Activated naive CD8-positive, alpha-beta T cell treated with anti-CD3 and anti-CD28 coated beads for 36 hours (primary cell): ENCODE data around the gene URM1. TPM values are rescaled to one million over a fixed set of nuclear protein-coding genes. Genes with fewer than 3 reads are reported as not detected.

ENCODE experiments used
- DNase-seq: peaks from one replicate; pipeline ENCODE4 v3.0.0; 2021
- H3K27ac Mint-ChIP-seq: one replicate; pipeline ENCODE4 v1.8.0; 2022; ENCODE audit warnings: mild to moderate bottlenecking, moderate library complexity, mixed read lengths
- H3K27me3 Mint-ChIP-seq: one replicate; pipeline ENCODE4 v1.8.0; 2022; ENCODE audit warnings: mild to moderate bottlenecking, mixed read lengths
- H3K36me3 Mint-ChIP-seq: one replicate; pipeline ENCODE4 v1.8.0; 2021; ENCODE audit warnings: mild to moderate bottlenecking, mixed read lengths
- H3K4me1 Mint-ChIP-seq: one replicate; pipeline ENCODE4 v1.8.0; 2021; ENCODE audit warnings: mixed read lengths
- H3K4me3 Mint-ChIP-seq: one replicate; pipeline ENCODE4 v1.8.0; 2022; ENCODE audit warnings: mild to moderate bottlenecking, moderate library complexity, mixed read lengths
- H3K9me3 Mint-ChIP-seq: one replicate; pipeline ENCODE4 v1.8.0; 2022; ENCODE audit warnings: mixed read lengths
- total RNA-seq, 2 experiments: library from RNA; stranded (reverse); gene quantifications; one replicate each; pipeline ENCODE4 v1.2.3, GENCODE V29; 2021

Gene URM1
- total RNA-seq, 2 experiments from 2014 or later: 81.7 to 85.6 TPM

GRCh38 chr9:128389395-128390149, 18.4 kb downstream of the URM1 start:
- Mint-ChIP-seq H3K36me3 (peaks cover 12% of the 10 kb centered on the region), H3K4me1 (no peaks in the 10 kb centered on the region), H3K4me3 (no peak overlapping the region), H3K9me3 (no peaks in the 10 kb centered on the region), H3K27me3 (no peaks in the 10 kb centered on the region), H3K27ac (no peak overlapping the region)
- no peak for DNase-seq

DNA sequence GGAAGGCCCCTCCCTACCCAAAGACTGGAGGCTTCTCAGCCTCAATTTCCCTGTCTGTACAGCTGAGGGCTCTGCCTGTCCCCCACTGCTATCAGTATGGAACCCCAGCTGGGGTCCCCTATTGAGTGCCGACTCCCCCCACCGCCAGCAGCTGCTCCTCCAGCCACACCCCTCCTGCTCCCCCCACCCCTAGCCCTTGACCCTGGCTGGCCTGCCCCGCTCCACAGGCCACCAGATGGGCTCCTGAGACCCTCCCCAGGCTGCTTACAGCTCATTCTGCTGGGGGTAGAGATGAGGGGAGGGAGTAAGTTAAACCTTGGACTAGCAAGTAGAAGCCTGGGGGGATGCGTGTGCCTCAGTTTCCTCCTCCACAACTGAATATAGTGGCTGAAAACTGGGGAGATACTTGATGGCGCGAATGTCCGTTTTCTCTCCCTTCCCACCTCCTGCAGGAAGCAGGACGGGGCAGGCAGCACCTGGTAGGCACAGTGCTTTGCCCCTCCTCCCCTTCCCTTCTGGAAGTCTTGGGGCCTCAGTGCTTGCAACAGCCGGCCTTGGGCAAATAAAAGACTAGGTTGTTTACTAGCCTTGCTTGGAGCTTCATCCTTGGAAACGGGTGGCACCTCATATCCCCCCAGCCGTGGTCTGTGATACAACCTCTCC, 19.1 kb downstream of the URM1 start:
- no peak for DNase-seq
- Mint-ChIP-seq H3K27me3 (no peaks in the 10 kb centered on the region), H3K27ac (no peak overlapping the region), H3K4me1 (no peaks in the 10 kb centered on the region), H3K9me3 (no peaks in the 10 kb centered on the region), H3K4me3 (no peak overlapping the region), H3K36me3 (peaks cover 12% of the 10 kb centered on the region)

DNA sequence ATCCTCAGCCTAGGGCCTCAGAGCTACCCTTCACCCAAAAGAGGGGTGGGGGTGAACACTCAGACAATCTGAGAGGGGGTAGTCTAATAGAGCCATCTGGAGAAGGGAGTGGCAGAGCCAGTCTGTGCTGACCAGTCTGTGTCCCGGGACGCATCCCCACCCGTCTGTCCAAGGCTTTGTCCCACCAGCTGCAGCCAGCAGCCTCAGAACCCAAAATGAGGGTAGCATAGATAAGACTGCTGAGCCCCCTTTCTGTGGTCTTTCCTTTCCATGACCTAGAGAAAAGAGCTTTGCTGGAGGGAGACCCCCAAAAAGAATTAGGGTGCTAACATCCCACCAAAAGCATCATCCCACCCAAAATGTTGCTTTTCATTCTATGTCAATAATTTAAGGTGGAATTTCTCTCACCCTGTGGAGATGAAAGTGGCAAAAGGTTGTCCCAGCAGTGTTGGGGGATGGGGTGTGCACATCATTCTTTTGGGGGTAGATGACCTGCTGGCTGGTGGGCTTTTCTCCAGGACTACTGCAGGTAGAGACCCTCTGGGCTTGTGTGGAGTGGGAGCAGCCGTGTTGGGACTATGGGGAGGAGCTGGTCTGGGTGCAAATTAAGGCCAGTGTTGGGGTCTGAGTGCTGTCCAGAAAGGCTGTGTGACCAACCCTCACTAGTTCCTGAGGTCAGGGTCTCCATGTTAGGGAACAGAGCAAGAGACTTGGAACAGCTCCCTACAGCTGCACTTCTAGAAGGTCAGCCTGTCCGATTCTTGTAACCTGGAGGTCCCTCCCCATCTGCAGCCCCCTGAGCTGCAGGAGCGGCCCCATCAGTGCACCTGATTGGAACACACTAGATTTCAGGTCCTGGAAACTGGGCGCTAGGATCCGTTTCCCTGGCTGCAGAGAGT, 19.9 kb downstream of the URM1 start:
- Mint-ChIP-seq H3K36me3 (peaks cover 12% of the 10 kb centered on the region), H3K27me3 (no peaks in the 10 kb centered on the region), H3K9me3 (no peaks in the 10 kb centered on the region), H3K4me3 (no peak overlapping the region), H3K4me1 (no peaks in the 10 kb centered on the region), H3K27ac (no peak overlapping the region)
- no peak for DNase-seq

DNA sequence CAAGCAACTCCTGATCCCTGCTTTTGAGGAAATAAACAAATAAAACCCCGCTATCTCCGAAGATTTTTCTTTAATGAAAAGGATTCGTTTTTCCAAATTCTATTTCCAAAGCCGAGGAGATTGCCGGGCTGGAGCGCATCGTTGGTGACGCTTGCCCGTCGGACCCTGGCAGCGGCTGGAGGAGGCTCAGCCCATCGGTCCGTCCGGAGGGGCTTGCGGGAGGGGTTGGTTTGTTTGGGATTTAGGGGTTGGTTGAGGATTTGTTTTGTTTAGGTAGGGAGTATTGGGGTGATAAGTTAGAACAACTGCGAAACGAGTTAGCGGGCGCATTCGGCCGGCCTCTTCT, 20.8 kb downstream of the URM1 start:
- DNase-seq: no peak
- H3K27ac Mint-ChIP-seq: no peak overlapping the region
- H3K4me1 Mint-ChIP-seq: peaks cover 2% of the 10 kb centered on the region
- no peak overlapping the region for H3K4me3 Mint-ChIP-seq
- H3K9me3 Mint-ChIP-seq: no peaks in the 10 kb centered on the region
- H3K27me3 Mint-ChIP-seq: peaks cover 5% of the 10 kb centered on the region
- peaks cover 12% of the 10 kb centered on the region for H3K36me3 Mint-ChIP-seq

- Mint-ChIP-seq H3K36me3 (peaks cover 12% of the 10 kb centered on the region), H3K4me3 (no peak overlapping the region), H3K27ac (no peak overlapping the region), H3K9me3 (no peaks in the 10 kb centered on the region), H3K27me3 (peaks cover 11% of the 10 kb centered on the region), H3K4me1 (peaks cover 4% of the 10 kb centered on the region)
- no peak for DNase-seq
Measured at GRCh38 chr9:128392302-128393144, 21.3 kb downstream of the URM1 start.

- Mint-ChIP-seq H3K4me3 (no peak overlapping the region), H3K36me3 (peaks cover 9% of the 10 kb centered on the region), H3K4me1 (peaks cover 4% of the 10 kb centered on the region)
Measured at GRCh38 chr9:128393145-128393775, 22.1 kb downstream of the URM1 start.

DNA sequence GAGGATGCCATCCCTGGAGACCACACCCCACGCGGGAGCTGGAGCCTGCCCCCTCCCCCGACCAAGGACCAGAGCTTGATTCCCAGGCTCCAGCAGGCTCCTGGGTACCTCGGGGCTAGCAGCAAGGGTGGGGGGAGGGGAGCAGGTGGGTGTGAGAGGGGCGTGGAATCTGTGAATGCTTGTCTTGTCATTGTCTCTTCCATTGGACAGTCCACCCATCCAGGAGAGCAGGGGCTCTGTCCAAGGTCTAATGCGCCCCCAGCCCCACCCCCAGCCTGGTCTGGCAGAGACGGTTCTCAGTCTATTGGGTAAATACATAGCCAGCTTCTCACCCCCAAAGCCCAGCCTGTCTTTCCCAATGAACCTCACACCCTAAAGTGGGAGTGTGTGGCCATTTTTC, 22.8 kb downstream of the URM1 start:
- Mint-ChIP-seq H3K27me3 (peaks cover 16% of the 10 kb centered on the region), H3K36me3 (peaks cover 8% of the 10 kb centered on the region), H3K9me3 (no peaks in the 10 kb centered on the region), H3K27ac (no peak overlapping the region), H3K4me3 (no peak overlapping the region), H3K4me1 (peaks cover 4% of the 10 kb centered on the region)
- DNase-seq: no peak

More at GRCh38 chr9:128393145-128393775, 22.1 kb downstream of the URM1 start:
- DNase-seq: no peak
- peaks cover 16% of the 10 kb centered on the region for H3K27me3 Mint-ChIP-seq
- H3K9me3 Mint-ChIP-seq: no peaks in the 10 kb centered on the region
- H3K27ac Mint-ChIP-seq: no peak overlapping the region

DNA sequence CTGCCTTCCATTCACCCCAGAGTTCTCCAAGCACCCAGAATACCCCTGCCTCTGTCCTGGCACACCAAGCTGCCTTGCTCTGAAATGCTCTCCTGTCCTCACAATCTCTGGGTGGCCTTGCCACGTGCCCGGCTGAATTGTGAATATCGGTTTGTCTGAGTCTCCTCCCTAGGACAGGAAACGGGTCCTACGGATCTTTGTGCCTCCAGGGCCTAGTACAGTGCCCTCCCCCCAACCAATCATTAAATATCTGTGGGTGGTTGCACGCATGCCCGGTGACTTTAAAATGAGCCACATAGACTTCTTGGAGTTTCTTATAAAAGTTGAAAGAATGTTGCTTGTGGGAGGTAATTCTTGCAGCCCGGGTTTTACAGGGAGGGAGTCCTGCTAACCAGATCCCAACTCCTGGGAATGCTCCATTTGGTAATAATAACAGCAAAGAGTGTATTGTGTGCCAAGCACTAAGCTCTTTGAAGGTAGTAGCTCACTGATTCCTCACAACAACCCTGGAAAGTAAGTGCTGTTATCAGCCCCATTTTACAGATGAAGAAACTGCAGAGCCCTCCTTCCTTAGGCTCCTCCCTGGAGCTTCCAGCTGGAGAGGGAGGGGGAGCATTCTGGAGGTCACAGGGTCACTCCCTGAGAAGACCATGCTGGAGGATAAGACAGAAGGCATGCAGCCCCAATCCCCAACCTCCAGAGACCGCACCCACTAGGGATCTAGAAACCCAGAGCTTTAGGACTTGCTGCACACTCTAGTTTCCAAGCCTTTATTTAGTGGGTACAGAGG, 23.4 kb downstream of the URM1 start:
- no peaks in the 10 kb centered on the region for H3K9me3 Mint-ChIP-seq
- DNase-seq: no peak
- H3K4me1 Mint-ChIP-seq: peaks cover 4% of the 10 kb centered on the region
- no peak overlapping the region for H3K27ac Mint-ChIP-seq
- no peak overlapping the region for H3K4me3 Mint-ChIP-seq
- H3K27me3 Mint-ChIP-seq: peaks cover 16% of the 10 kb centered on the region
- peaks cover 6% of the 10 kb centered on the region for H3K36me3 Mint-ChIP-seq

GRCh38 chr9:128396970-128397613, 25.9 kb downstream of the URM1 start:
- H3K9me3 Mint-ChIP-seq: no peaks in the 10 kb centered on the region
- H3K27ac Mint-ChIP-seq: no peak overlapping the region

GRCh38 chr9:128397831-128398230, 26.7 kb downstream of the URM1 start:
- DNase-seq: no peak
- no peak overlapping the region for H3K27ac Mint-ChIP-seq
- no peak overlapping the region for H3K4me3 Mint-ChIP-seq
- H3K36me3 Mint-ChIP-seq: no peaks in the 10 kb centered on the region
- H3K4me1 Mint-ChIP-seq: peaks cover 4% of the 10 kb centered on the region
- peaks cover 18% of the 10 kb centered on the region for H3K27me3 Mint-ChIP-seq
- H3K9me3 Mint-ChIP-seq: no peaks in the 10 kb centered on the region

More at GRCh38 chr9:128396970-128397613, 25.9 kb downstream of the URM1 start:
- DNase-seq: no peak
- no peak overlapping the region for H3K4me3 Mint-ChIP-seq
- H3K36me3 Mint-ChIP-seq: peaks cover 2% of the 10 kb centered on the region
- H3K4me1 Mint-ChIP-seq: peaks cover 4% of the 10 kb centered on the region
- peaks cover 16% of the 10 kb centered on the region for H3K27me3 Mint-ChIP-seq

GRCh38 chr9:128399861-128400260, 28.7 kb downstream of the URM1 start:
- H3K4me1 Mint-ChIP-seq: peaks cover 4% of the 10 kb centered on the region
- H3K4me3 Mint-ChIP-seq: no peak overlapping the region

GRCh38 chr9:128404560-128404959, 33.4 kb downstream of the URM1 start:
- Mint-ChIP-seq H3K27ac (no peak overlapping the region), H3K27me3 (peaks cover 29% of the 10 kb centered on the region), H3K36me3 (no peaks in the 10 kb centered on the region), H3K4me1 (no peaks in the 10 kb centered on the region), H3K4me3 (no peak overlapping the region), H3K9me3 (no peaks in the 10 kb centered on the region)
- no peak for DNase-seq

More at GRCh38 chr9:128399861-128400260, 28.7 kb downstream of the URM1 start:
- Mint-ChIP-seq H3K27me3 (peaks cover 20% of the 10 kb centered on the region), H3K9me3 (no peaks in the 10 kb centered on the region), H3K27ac (no peak overlapping the region), H3K36me3 (no peaks in the 10 kb centered on the region)
- no peak for DNase-seq
